ENCODE measurements around the gene AFF3.

GRCh38 chr2:99935662-99936061, 206.7 kb downstream of the AFF3 start:
- no peak for TF ChIP-seq CTCF (IDR thresholded peaks at IDR 0.05)
- no peak for TF ChIP-seq POLR2A (IDR thresholded peaks at IDR 0.05)
